B cell (primary cell): ENCODE results near the gene RPH3AL.

Experiments
- EZH2 ChIP-seq: IDR thresholded peaks from 2 replicates; pipeline ENCODE4 v1.6.1; 2012; ENCODE audit warnings: borderline replicate concordance, low read depth, mild to moderate bottlenecking, moderate library complexity, low read length; ENCODE audit not compliant: insufficient read depth, poor library complexity, severe bottlenecking
- TF ChIP-seq, protein P1 (sequence below): fragments of 200-600 bp; IDR thresholded peaks from one replicate; pipeline ENCODE4 v1.8.0; 2022; ENCODE audit warnings: antibody characterized with exemption, mild to moderate bottlenecking

DNA sequence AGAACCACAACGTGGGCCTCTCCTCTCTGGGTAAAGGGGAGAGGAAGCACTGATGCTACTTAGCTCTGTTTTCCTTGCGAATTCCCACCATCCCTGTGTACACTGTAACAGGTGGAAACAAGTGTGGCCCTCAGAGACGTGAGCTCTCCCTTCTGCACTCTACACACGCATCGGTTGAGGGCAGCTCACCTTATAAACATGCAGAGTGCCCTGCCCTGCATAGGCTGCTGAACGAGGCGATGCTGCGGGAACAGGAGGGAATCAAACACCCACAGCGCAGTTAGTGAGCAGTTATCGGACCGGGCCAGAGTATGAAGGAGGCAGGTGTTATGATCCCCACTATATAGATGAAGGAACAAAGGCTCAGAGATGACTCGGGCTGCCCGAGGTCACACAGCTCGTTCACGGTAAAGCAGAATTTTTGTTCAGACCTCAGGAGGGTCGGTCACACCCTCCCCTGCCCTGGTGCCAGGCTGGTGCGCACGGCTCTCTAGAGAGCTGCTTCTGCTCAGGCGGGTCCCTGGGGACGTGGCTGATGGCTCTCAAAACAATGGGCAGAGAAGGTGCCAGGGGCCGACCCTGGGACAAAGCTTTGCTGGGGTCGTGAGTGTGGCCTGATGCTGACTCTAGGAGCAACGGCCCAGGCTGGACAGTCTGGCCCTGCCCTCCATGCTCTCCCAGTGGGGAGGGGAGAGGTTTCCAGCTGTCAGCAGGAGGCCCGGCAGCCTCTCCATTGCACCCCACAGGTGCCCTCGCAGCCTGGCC is 68.5 kb downstream of the RPH3AL start:
- no peak for TF ChIP-seq EZH2
- TF ChIP-seq, protein P1, sequence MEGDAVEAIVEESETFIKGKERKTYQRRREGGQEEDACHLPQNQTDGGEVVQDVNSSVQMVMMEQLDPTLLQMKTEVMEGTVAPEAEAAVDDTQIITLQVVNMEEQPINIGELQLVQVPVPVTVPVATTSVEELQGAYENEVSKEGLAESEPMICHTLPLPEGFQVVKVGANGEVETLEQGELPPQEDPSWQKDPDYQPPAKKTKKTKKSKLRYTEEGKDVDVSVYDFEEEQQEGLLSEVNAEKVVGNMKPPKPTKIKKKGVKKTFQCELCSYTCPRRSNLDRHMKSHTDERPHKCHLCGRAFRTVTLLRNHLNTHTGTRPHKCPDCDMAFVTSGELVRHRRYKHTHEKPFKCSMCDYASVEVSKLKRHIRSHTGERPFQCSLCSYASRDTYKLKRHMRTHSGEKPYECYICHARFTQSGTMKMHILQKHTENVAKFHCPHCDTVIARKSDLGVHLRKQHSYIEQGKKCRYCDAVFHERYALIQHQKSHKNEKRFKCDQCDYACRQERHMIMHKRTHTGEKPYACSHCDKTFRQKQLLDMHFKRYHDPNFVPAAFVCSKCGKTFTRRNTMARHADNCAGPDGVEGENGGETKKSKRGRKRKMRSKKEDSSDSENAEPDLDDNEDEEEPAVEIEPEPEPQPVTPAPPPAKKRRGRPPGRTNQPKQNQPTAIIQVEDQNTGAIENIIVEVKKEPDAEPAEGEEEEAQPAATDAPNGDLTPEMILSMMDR, result no peak
